ENCODE results near the gene SLC6A11. TPM values are rescaled to one million over a fixed set of nuclear protein-coding genes. Genes with fewer than 3 reads are reported as not detected.
A peak's percentile ranks its signal among the peaks of the same experiment; 100 is the strongest.

Gene SLC6A11
- total and polyA plus RNA-seq, 9 of the 15 experiments (the other 6 are each of a cell fraction or from before 2014, with no cell fraction given) = 0.04 TPM; not detected in 8

DNA sequence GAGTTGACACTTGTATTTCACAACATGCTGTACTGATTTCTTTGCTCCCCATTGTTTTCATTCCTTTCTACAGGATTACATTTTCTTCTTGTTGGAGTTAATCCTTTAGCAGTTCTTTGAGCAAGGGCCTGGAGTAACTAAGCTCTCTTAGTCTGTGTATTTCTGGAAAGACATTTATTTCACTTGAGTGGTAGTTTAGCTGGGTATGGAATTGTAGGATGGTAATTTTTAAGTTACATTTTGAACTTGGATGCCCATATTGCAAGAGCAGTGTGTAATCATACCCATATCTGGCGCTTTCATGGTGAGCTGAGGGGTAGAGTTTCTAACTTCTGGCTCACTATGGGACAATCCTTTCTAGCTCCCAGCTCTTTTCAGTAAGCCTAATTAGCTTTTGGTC is 74.6 kb downstream of the SLC6A11 start:
- ChIA-PET CTCF (ENCODE audit: low intra/inter-chr PET ratio) (no interaction called here), POLR2A (interaction anchor here (0.6 to 1.6 kb wide), 2 partner anchors 11 to 113 kb away, joined by 3 to 4 read pairs; no protein-coding TSS in a partner anchor)
- DNase-seq (ENCODE audit: extremely low read depth in 1 of 4, low spot score in 3 of 4) (no peak), ATAC-seq (no peak), FAIRE-seq (no peak)
- H3K36me3 ChIP-seq (ENCODE audit: control insufficient read depth, insufficient read depth, low read length) = no peaks in the 10 kb centered on the region
- intact Hi-C loops (cut with micrococcal nuclease) = no loop called here
- no peak overlapping the region for H3K4me2 ChIP-seq (ENCODE audit: insufficient read depth, low read length)
- 0% methylated on average over 1 of the region's 1 CpG for WGBS (ENCODE audit: insufficient coverage, low coverage, missing lambda C conversion rate)
- no peak overlapping the region for H3K9ac ChIP-seq (ENCODE audit: insufficient read depth in 1 of 2, low read depth in 2 of 2, low read length in 2 of 2)
- no peaks in the 10 kb centered on the region for H3K79me2 ChIP-seq (ENCODE audit: control insufficient read depth, insufficient read depth, low read length)
- H3K9me3 ChIP-seq (replicated peaks; ENCODE audit: control insufficient read depth, insufficient read depth, low read depth, low read length) = no peaks in the 10 kb centered on the region
- no peak overlapping the region for H2AFZ ChIP-seq (ENCODE audit: low read depth, low read length)
- H4K20me1 ChIP-seq (replicated peaks; ENCODE audit: control insufficient read depth, insufficient read depth, low read length) = no peaks in the 10 kb centered on the region; the same call in 1 of the 2 replicates
- TF ChIP-seq FOXJ2 (tag; IDR thresholded peaks at IDR 0.05) (no peak), ZFP1 (CRISPR knock-in tag; IDR thresholded peaks at IDR 0.05) (peak; percentile 92), NFIC (IDR thresholded peaks at IDR 0.05) (no peak)
- TF ChIP-seq, protein P1, sequence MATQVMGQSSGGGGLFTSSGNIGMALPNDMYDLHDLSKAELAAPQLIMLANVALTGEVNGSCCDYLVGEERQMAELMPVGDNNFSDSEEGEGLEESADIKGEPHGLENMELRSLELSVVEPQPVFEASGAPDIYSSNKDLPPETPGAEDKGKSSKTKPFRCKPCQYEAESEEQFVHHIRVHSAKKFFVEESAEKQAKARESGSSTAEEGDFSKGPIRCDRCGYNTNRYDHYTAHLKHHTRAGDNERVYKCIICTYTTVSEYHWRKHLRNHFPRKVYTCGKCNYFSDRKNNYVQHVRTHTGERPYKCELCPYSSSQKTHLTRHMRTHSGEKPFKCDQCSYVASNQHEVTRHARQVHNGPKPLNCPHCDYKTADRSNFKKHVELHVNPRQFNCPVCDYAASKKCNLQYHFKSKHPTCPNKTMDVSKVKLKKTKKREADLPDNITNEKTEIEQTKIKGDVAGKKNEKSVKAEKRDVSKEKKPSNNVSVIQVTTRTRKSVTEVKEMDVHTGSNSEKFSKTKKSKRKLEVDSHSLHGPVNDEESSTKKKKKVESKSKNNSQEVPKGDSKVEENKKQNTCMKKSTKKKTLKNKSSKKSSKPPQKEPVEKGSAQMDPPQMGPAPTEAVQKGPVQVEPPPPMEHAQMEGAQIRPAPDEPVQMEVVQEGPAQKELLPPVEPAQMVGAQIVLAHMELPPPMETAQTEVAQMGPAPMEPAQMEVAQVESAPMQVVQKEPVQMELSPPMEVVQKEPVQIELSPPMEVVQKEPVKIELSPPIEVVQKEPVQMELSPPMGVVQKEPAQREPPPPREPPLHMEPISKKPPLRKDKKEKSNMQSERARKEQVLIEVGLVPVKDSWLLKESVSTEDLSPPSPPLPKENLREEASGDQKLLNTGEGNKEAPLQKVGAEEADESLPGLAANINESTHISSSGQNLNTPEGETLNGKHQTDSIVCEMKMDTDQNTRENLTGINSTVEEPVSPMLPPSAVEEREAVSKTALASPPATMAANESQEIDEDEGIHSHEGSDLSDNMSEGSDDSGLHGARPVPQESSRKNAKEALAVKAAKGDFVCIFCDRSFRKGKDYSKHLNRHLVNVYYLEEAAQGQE (IDR thresholded peaks at IDR 0.05; ENCODE audit: borderline replicate concordance) = no peak
- TF ChIP-seq, protein P1 (CRISPR knock-in tag; IDR thresholded peaks at IDR 0.05; ENCODE audit: low read depth) = no peak
- H3K4me1 ChIP-seq (replicated peaks in 1 of 2; ENCODE audit: control insufficient read depth in 2 of 2, insufficient read depth in 2 of 2, low read length in 2 of 2) = no peaks in the 10 kb centered on the region
- BruUV-seq (replicated peaks) = no TSS peak
- no peak overlapping the region for H3K4me3 ChIP-seq
- H3K27me3 ChIP-seq (ENCODE audit: control insufficient read depth in 2 of 2, insufficient read depth in 2 of 2, low read length in 2 of 2) = no peaks in the 10 kb centered on the region
- H3K9me1 ChIP-seq (ENCODE audit: control insufficient read depth, insufficient read depth, low read length) = no peaks in the 10 kb centered on the region
- in situ Hi-C loops (cut with MboI) = no loop called here
- no peak overlapping the region for H3K27ac ChIP-seq (ENCODE audit: extremely low read depth, low read depth, low read length)

Measured in K562 (cell line).